Middle frontal gyrus (tissue), 1 donor: ENCODE data around the gene ZC3H12C.
A peak's percentile ranks its signal among the peaks of the same experiment; 100 is the strongest.

Source experiments
- DNase-seq: peaks from one replicate; pipeline ENCODE4 v3.0.0-alpha.2; 2015; ENCODE audit warnings: low spot score; ENCODE audit errors: extremely low spot score

ZC3H12C gene

DNA sequence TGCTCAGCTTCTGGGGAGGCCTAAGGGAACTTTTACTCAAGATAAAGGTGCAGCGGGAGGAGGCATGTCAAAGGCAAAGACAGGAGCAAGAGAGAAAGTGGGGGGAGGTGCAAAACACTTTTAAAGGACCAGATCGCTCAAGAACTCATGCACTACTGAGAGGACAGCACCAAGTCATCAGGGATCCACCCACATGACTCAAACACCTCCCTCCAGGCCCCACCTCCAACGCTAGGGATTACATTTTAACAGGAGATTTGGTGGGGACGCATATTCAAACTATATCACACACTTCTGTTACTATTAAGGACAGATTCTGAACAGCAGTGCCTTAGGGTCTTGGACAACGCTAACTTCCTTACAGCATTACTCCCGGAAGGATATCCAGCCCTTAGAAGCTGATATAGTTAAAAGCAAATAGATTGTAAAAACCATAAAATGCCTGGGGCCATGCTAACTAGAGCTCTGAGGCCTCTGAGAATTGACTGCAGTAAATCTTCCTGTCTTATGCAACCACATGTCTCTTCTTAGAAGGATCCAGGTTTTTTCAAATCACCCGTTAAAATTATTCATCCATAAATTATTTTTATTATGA lies 16.7 kb upstream of the ZC3H12C start:
- DNase-seq = no peak

DNA sequence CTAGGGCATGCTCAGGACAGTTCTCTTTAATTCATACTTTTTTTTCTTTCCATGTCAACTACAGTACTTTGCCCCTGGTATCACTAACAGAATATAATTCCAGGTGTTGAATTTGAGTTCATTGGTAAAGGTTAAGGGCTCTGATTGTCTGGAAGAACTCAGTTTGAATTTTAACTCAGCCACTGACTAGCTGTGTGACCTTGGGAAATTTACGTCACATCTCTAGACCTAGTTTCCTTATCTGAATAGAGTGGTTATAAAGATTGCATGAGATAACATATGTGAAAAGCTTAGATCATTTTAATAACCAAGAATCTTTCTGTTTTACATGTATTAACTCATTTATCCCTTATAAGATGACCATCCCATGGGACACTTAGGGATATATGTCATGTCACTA lies 15.8 kb upstream of the ZC3H12C start:
- no peak for DNase-seq

DNA sequence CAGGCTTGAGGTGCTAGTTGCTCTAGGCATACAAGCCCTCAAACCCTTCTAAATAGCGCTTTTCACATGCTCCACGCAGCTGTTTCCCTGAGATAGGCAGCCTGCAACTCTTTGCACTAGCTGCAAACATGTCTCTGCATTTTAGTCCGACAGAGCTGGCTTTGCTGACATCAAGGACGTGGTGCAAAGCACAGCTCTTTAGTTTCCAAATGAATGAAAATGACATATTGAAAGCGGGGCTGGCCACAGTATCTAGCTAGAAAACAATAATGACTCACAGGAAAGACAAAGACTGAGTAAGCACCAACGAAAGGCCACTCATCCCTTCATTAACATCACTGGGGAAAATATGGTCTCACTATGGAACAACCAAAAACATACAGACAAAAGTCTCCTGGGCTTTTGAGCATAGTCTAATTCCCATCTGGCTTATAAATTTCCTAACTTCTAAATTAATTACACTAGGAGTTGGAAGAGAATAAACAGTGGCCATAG lies 15.3 kb upstream of the ZC3H12C start:
- DNase-seq = no peak

DNA sequence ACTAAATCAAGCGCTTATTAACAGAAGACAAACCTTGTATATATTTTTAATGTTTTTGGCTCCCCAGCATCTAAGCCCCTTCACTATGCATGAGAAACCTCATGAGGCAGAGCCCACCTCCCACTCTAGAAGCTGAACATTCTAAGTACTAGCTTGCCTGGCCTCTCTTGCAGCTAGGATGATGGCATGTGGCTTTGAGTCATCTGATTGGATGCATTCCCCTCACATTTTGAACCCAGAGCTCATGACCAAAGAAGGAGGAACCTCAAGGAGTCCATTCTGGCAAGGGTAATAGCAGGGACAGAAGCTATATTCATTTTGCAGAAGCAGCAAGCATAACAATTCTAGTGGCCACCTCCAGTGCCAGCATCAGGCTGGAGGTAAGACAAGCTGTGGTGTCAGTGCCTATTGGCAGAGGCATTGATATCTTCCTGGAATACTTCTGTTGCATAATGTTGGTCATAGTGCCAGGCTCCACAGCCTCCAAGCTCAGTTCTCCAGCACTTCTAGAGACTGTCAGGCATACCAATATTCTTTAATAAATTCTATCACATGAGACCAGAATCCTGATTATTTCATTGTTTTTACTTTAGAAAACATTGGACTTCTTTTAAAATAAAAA lies 14.2 kb upstream of the ZC3H12C start:
- no peak for DNase-seq

DNA sequence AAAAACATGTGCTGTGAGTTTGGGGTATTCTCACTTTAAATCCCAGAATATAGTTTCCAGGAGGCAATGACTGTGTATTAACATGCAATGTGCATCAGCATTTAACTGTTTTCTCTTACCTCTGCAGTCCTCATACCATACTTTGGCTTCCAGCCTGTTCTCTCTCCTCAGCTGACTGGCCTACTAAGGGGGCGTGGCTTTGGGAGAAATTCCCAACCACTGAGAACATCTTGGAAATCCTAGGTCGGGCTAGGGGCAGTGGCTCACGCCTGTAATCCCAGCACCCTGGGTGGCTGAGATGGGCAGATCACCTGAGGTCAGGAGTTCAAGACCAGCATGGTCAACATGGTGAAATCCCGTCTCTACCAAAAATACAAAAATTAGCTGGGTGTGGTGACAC lies 13.5 kb upstream of the ZC3H12C start:
- no peak for DNase-seq

DNA sequence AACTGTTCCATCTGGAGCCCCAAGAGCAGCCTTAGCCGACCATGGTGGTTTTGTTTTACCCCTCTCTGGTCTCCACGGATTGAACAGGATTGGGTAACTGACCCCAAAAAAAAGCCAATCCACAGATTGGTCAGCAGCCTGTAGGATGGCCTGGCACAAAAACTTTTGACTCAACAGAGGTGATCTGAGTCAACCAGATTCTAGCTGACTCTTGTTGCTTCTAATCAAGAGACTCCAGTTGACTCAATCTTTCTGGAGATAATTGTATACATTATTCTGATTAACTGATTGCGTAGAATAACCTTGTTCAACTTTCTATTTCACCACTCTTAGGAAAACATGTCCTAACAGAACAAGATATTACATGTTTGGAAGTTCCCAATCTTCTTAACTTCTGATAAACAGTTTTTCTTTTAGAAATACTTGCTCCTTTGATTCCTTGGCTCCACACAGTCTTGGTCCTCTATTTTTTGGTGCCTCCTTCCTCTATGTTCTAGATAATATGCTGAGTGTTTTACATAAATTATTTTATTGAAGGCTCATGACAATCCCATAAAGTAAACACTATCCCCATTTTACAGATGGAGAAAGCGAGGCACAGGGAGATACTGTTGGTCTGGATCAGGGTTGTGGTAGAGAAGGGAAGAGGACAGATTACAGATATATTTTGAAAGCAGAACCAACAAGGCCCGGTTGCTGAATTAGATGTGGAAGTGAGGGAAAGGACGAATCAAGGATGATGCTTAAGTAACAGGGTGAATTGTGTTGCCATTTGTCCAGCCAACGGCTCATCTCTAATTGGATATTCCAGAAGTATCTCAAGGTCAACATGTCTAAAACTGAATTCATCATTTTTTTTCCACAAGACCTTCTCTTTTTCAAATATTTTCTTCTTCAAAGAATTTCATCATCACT lies 11.5 kb upstream of the ZC3H12C start:
- DNase-seq = no peak

DNA sequence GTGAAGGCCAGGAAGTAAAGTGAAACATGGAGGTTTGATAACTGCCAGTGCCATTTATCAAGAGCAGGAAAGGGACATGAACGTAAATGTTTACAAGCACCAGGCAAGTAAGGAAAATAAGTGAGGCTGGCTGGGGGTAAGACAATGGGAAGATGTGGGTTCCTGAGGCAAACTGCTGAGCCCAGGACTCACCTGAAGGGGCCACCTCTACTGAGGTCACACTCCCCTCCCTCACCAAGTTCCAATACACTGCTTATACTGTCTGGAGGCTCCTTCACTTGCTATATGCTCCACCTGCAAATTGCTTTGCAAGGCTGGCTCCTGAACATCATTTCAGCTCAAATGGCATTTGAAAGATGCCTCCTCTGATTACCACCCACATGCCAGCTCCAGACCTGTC lies 10.3 kb upstream of the ZC3H12C start:
- DNase-seq = no peak

DNA sequence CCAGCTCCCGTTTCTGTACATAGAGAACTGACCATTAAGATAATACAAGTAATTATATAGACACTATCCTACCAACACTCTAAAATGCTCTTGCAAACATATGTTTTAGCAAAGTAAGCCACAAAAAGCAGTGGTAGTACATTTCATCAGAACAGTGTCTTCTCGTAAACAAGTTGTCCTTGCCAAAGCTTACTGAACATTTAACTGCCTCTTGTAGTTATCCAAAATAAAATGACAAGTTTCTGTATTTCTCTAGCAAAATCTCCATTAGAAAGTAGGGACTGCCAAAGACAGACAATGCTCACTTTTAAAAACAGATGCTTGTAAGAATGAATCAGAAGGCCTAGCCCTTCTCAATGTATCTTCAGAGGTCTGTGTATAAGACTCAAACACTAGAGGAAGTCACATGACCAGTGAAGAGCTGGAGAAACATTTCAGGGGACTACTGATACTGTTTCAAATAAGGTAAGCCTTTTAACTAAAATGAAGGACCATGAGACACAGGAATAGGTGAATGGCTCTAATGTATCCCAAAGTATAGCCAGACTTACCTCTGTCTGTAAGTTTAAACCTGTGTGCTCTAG lies 7.8 kb upstream of the ZC3H12C start:
- DNase-seq = no peak

DNA sequence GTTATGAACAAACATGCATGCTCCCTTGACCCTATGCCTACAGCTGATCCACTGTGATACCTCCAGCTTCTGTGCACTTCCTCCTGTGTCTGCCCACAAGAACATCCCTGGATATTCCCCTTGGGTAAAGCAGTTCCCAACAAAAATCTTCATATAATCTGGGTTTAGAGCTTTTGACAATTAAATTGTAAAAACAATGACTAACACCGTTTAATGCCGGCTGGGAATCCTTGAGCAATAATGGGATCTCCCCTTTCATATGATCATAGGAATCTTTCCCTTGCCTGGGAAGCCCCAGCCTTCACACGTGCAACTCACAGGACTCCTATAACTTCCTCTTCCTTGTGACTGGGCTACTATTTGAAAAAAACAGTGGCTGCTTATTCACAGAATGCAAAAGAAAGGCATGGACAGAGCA lies 6.3 kb upstream of the ZC3H12C start:
- DNase-seq = no peak

DNA sequence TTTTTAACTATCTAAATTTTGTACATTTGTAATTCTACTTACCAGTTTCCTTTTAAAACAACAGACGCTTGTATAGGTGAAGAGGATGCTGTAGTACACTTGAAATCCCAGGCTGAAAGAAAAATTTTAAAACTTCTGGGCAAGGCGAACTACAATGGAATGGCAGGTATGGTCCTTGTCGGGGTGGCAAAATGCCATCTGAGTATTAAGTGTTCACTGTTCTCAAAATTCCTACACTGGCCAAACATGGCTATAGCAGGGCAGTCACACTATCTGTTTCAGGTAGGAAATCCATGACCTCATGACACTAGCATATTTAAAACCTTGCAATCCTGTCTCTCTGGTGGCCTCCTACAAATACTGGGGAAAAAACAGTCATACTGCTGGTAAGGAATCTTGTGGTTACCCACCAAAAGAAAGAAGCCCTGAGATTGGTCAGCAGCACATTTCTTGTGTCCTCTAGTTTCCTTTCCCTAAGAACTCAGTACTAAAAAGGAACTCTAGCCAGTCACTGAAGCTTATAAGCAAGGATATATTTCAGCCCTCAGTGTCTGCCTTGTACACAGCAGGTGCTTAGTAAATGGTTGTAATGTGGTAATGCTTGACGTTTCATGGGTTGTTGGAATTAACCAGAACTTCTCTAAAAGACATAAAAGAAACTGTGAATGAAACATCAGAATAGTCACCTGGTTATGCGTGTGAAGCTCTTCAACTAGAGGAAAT lies 5.2 kb upstream of the ZC3H12C start:
- DNase-seq = no peak

DNA sequence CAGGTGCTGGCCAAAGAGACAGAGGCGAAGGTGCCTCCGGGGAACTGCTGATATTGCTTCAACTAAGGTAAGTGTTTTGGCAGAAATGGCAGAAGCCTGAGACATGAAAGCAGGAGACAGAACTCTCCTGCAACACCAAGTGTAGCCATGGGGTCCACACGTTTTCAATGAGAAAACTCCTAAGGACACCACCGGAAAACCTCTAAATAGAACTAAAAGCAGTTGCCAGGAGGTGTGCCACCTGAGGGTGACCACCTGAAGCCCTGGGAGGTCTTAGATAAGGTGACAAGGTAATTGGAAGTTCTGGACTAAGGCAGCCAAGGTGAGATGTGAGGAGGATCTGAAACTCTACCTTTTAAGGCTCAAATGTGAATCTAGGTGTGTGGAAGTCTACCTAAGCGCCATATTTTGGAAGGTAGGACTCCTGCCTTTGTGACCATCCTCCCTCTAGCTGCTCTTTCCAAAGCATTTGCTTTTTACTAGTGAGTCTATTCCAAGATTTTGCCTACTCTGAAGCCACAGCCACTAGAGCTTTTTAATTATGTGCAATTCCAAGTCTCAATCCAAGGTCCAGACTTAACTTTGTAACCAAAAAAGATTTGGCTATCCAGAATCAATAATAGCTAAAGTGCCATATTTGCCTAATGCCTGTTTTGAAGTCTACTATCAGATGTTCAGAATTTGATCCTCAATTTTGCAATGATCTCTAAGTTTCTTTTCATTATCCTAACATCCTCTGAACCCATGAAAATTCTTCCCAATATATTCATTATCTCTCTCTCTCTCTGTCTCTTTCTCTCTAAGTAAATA lies 4.5 kb upstream of the ZC3H12C start:
- DNase-seq = no peak

DNA sequence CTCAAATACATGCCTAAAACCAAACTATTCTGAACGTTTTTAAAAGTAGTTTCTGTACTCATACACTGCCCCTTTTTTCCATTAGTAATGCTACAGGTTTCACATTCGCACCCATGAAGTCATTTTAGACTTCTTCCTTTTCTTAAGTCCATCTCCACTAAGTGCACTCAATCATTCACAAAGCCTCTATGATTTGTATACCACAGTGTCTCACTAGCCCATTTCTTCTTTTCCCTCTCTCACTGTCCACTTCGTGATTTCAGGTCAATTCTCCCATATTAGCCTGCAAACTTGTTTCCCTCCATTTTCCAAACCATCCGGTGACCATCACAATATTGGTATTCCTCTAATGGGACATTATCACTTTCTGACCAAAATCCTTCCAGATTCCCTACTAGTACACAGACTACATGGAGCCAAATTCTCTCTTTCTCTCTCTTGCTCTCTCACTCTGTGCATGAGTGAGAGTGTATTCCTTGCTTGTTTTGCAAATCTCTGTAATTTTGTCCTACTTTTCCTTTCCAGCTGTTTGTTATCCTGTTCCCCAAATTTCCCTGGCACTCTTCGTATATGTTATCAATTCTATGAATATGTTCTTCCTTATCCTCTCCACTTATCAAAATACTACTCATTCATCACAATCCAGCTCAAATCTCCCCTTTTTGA lies 3.4 kb upstream of the ZC3H12C start:
- no peak for DNase-seq

DNA sequence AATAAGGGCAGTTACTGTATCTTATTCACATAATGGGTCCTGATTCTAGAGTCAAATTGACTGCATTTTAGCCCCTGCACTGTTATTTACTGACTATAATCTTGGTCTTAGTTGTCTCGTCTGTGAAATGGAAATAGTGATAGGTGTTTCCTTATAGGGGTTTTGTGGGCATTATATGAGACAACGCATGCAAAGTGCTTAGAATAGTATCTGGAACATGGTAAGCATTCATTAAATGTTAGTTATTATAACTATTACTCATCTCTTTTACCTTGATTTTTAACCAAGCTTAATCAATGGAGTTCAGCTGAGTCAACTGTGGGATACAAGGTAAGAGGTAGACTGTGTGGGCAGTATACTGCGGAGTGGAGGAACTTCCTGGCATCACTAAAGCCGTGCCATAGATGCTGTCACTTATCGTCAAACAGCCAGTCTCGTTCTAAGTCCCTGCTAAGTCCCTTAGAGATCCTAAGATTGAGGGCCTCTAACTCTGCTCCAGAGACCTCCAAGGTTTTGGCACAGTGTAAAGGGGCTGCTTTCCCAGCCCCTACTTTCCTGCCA lies 2.6 kb upstream of the ZC3H12C start:
- DNase-seq = no peak

DNA sequence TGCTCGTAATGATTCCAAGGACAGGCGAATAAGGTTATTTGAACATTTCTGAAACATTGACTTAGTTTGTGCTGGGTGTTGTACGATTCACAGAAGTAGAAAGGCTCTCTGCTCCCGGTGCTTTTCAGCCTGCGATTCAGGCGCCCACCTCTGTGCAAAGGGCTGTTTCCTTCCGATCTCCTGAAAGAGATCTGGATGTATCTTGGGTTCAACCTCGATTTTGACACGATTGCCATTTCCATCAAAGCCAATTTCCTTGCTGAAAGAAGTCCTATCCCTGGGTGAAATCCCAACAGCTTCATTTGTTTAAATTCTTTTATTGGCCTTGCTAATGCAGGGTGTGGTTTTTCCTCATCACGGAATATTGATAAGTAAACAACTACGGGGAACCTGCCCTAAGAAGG lies 1.1 kb upstream of the ZC3H12C start:
- DNase-seq = no peak

DNA sequence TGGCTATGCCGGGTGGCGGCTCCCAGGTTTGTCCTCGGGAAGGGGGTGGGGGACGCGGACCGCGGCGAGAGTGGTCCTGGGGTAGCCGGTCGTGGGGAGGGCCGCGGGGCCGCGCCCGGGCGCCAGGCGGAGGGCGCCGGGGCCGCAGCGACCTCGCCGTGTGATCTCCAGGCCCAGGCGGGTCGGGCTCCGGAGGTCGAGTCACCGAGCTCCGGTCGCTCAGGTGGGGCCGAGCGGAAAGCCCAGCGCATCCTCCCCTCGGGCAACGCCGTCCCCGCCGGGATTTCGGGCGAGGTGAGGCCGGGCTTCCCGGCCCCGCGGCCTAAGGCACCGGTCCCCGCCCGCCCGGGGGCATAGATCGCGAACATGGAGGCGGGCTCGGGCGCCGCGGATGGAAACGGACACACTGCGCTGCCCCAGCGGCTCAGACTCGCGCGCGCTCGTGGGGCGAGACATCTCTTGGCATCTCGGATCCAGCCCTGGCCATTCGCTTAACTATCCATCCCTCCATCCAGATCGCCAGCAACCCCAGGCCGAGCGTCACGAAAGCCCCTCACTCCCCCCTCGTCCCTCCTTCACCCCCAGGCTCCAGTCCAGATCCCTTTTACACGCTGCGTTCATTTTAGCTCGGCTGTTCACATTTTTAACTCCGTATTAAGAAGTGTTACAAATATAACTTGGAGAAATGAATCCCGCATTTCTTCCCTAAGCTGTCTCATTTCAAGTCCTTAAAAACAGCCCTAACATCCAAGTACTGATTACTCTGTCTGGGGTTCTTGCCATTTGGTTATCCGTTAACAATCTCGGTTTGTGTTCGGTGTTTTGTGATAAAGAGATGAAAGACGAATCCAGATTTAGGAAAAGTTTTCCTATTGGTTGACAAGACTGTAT lies 460 bp downstream of the ZC3H12C start:
- peak; percentile 36 for DNase-seq

DNA sequence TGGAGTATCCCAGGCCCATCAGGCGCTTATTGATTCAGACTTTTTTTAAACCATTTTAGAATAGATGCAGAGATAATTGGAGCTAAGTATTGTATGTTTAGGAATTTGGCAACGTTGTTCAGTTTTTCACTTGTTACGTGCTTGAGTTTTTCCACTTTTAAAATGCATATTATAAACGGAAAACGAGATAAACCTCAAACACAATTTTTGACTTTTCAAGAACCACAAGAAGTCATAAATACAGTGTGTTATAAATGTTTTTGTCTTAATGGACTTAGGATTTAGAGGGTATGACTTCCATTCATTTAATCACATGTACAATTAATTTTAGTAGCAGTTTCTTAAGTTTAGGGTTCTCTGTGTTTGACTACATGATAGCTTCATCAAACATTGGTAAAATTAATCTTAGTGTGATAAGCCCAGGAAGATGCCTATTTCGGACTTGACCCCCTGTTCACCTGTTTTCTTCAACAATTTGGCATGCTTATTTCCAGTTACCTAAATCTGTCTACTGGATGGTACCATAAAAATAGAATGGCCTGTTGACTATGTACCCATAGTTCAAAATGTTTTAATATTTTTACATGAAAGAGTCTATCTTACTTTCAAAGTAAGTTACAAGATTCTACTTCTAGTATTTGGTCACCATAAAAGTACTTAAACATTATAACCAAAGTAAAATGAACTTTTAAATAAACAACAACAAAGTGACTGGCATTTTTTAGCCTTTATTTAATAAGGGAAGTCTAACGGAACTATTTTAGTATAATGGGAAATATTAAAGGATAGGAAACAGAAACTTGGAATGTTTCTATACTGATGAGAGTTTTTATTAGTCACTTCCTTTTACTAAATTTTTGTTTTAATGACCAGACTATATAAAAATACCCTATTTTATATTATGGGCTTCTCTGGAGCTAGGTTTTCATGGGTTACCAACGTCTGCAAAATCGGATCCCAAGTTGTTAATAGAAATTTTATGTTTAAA lies 1.4 kb downstream of the ZC3H12C start:
- no peak for DNase-seq

DNA sequence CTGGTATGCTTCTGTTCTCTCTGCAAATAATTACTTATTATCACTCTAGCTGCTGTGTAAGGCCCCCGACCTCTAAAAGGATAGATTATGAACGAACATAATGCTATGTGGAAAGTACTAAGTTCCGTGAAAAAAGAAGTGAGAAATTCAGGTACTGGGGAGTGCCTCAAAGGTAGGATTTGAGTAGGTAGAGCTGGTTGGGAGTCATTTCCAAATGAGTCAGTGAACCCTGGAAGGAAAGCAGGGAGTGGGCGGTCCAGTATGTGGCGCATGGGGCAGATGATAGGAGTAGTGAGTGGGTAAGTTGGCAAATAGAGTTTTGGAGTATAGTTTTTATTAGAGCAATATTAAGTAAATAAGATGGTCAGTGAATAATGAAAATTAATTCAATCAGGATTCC lies 2.4 kb downstream of the ZC3H12C start:
- no peak for DNase-seq
